Measurements from ENCODE around the gene CIRBP. TPM values are rescaled to one million over a fixed set of nuclear protein-coding genes. Genes with fewer than 3 reads are reported as not detected.

CIRBP gene
- total and polyA plus RNA-seq, 9 of the 15 experiments (the other 6 are each of a cell fraction or from before 2014, with no cell fraction given): 20.5 to 327 (median 176) TPM

DNA sequence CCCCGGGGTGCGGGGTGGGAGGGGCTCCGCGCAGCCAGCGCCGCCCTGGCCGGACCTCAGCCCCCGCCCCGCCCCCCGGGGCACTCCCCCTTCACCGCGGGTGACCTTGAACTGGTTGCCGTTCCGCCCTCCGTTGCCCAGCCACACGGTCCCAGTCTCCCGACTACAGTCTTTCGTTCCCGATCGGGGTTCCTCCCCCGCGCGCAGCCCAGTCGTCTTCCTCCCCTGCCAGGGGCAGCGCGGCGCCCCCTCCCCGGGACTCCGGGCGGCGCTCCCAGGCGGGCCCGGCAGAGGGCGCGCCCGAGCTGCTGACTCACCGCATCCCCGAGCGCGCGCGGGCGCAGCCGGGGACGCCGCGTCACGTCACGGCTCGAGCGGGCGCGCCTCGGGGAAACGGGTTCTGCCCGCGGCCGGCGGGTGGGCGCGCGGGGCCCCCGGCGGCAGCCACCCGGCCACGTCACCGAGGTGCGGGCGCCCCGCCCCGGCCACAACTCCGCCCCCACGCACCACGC is 20.3 kb upstream of the CIRBP start (continued):
- TF ChIP-seq SMAD1 (IDR thresholded peaks at IDR 0.05; ENCODE audit: low read depth, low read length, partially characterized antibody) (peak; percentile 15), MAZ (CRISPR knock-in tag; conservative IDR thresholded peaks at IDR 0.05 in 1 of 2, IDR thresholded peaks at IDR 0.05 in 1 of 2) (peak; percentile 49 to 85), ZFP1 (CRISPR knock-in tag; IDR thresholded peaks at IDR 0.05) (no peak), TCF3 (CRISPR knock-in tag; IDR thresholded peaks at IDR 0.05) (0 out of 2 replicates have a peak, but pooled peaks have one; percentile 3), RBBP5 (IDR thresholded peaks at IDR 0.05; ENCODE audit: borderline replicate concordance, insufficient read depth, low read length, poor library complexity, severe bottlenecking) (peak; percentile 53), ETV5 (CRISPR knock-in tag; IDR thresholded peaks at IDR 0.05; ENCODE audit: low read depth) (no peak), BACH1 (tag; IDR thresholded peaks at IDR 0.05) (peak; percentile 64; the same call in 1 of the 2 replicates), RBFOX2 (IDR thresholded peaks at IDR 0.05; ENCODE audit: low read depth, low read length) (peak; percentile 51), TBL1XR1 (IDR thresholded peaks at IDR 0.05; ENCODE audit: low read length in 2 of 2) (0 out of 4 replicates have a peak, but pooled peaks of 1 of the 2 experiments have one; percentile 13), ZNF316 (IDR thresholded peaks at IDR 0.05) (peak; percentile 31; the same call in 1 of the 2 replicates), ZNF24 (IDR thresholded peaks at IDR 0.05) (peak; percentile 49; the same call in 1 of the 2 replicates), CREB1 (IDR thresholded peaks at IDR 0.05) (peak; percentile 15), CREB1 (CRISPR knock-in tag; IDR thresholded peaks at IDR 0.05) (no peak; the same call in 1 of the 2 replicates), YY1 (IDR thresholded peaks at IDR 0.05; ENCODE audit: borderline replicate concordance in 1 of 3, control insufficient read depth in 1 of 3, extremely low read depth in 1 of 3, insufficient read depth in 3 of 3, insufficient read length in 1 of 3, insufficient replicate concordance in 2 of 3, low read depth in 1 of 3, low read length in 2 of 3) (peak in 2 of 3 experiments; percentile 36 to 39), TEAD1 (CRISPR knock-in tag; IDR thresholded peaks at IDR 0.05) (peak in 1 of 2 experiments; percentile 38; a peak in 1 of 4 replicates), EP300 (IDR thresholded peaks at IDR 0.05; ENCODE audit: low read length) (no peak), STAT5A (IDR thresholded peaks at IDR 0.05; ENCODE audit: borderline replicate concordance, low read length) (0 out of 2 replicates have a peak, but pooled peaks have one; percentile 9), NFIX (CRISPR knock-in tag; IDR thresholded peaks at IDR 0.05; ENCODE audit: low read depth) (no peak), JUN (IDR thresholded peaks at IDR 0.05; ENCODE audit: borderline replicate concordance, low read depth, low read length) (peak; percentile 50; the same call in 1 of the 2 replicates), JUN (CRISPR knock-in tag; IDR thresholded peaks at IDR 0.05; ENCODE audit: borderline replicate concordance) (no peak; the same call in 1 of the 2 replicates), TCFL5 (CRISPR knock-in tag; conservative IDR thresholded peaks at IDR 0.05) (no peak)
- TF ChIP-seq, protein P1, sequence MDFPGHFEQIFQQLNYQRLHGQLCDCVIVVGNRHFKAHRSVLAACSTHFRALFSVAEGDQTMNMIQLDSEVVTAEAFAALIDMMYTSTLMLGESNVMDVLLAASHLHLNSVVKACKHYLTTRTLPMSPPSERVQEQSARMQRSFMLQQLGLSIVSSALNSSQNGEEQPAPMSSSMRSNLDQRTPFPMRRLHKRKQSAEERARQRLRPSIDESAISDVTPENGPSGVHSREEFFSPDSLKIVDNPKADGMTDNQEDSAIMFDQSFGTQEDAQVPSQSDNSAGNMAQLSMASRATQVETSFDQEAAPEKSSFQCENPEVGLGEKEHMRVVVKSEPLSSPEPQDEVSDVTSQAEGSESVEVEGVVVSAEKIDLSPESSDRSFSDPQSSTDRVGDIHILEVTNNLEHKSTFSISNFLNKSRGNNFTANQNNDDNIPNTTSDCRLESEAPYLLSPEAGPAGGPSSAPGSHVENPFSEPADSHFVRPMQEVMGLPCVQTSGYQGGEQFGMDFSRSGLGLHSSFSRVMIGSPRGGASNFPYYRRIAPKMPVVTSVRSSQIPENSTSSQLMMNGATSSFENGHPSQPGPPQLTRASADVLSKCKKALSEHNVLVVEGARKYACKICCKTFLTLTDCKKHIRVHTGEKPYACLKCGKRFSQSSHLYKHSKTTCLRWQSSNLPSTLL (IDR thresholded peaks at IDR 0.05): no peak
- TF ChIP-seq, protein P2, sequence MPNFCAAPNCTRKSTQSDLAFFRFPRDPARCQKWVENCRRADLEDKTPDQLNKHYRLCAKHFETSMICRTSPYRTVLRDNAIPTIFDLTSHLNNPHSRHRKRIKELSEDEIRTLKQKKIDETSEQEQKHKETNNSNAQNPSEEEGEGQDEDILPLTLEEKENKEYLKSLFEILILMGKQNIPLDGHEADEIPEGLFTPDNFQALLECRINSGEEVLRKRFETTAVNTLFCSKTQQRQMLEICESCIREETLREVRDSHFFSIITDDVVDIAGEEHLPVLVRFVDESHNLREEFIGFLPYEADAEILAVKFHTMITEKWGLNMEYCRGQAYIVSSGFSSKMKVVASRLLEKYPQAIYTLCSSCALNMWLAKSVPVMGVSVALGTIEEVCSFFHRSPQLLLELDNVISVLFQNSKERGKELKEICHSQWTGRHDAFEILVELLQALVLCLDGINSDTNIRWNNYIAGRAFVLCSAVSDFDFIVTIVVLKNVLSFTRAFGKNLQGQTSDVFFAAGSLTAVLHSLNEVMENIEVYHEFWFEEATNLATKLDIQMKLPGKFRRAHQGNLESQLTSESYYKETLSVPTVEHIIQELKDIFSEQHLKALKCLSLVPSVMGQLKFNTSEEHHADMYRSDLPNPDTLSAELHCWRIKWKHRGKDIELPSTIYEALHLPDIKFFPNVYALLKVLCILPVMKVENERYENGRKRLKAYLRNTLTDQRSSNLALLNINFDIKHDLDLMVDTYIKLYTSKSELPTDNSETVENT (CRISPR knock-in tag; IDR thresholded peaks at IDR 0.05): 0 out of 2 replicates have a peak, but pooled peaks have one; percentile 27

All from K562 (cell line).